Tibial nerve (tissue), 3 donors: ENCODE measurements around the gene SLIT3.

Experiments used
- CTCF ChIP-seq, 5 experiments: fragments of 200-600 bp in 3 of 5; fragments of 450-650 bp in 2 of 5; sonication (generic) in 3 of 5; IDR thresholded peaks; one replicate each; pipeline ENCODE4 v1.5.1; 2016 to 2019; ENCODE audit warnings: antibody characterized with exemption in 5 of 5, mild to moderate bottlenecking in 3 of 5, moderate library complexity in 2 of 5
- POLR2A ChIP-seq, 2 donors: fragments of 450-650 bp; IDR thresholded peaks; one replicate each; pipeline ENCODE4 v1.6.1; 2017; ENCODE audit warnings: antibody characterized with exemption in 2 of 2, mild to moderate bottlenecking in 2 of 2, moderate library complexity in 2 of 2

DNA sequence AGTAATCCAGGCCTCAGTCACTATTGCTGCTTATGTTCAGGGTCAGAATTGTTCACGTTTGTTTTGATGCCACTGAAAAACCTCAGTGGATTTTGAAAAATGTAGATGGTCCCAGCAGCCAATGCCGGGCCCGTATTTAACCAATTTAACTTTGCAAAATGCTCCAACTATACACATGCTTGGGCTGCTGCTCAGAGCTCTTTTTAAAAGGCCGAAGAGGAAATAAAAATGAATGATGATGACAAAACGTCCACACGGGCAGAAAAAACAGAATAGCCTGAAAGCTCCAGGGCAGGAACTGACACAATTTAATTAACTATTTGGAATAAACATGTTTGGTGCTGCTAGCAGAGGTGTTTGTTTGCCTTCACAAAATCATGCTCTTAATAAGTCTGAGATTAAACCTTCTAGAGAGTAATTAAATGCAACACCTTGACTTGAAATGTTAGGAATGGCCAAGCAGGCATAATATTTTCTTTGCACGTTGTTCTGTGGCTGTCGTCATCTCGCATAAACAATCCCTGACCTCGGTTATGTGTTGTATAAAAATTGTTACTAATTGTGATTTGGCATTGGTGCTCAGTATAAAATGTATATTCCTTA lies 152.7 kb downstream of the SLIT3 start:
- no peak for TF ChIP-seq CTCF (IDR thresholded peaks at IDR 0.05)
- TF ChIP-seq POLR2A (IDR thresholded peaks at IDR 0.05) = no peak
